Tibial artery (tissue), 4 donors: ENCODE results near the gene RAD51D.

ENCODE experiments used
- DNase-seq, 2 donors: peaks; one replicate each; pipeline ENCODE4 v3.0.0-alpha.2; 2019
- H3K27ac ChIP-seq, 2 donors: fragments of 200-600 bp; sonication (generic) in 1 of 2; 1 replicate in 1 of 2; 2 replicates in 1 of 2; pipeline ENCODE4 v1.5.1; 2018 to 2019; ENCODE audit warnings: mild to moderate bottlenecking in 1 of 2
- H3K27me3 ChIP-seq, 2 donors: fragments of 200-600 bp; sonication (generic) in 1 of 2; one replicate each; pipeline versions ENCODE4 v1.5.1 to v1.6.0; 2016 to 2019
- H3K36me3 ChIP-seq, 3 donors: fragments of 200-600 bp; sonication (generic) in 2 of 3; one replicate each; pipeline ENCODE4 v1.5.1; 2016 to 2019; ENCODE audit warnings: mild to moderate bottlenecking in 2 of 3
- H3K4me1 ChIP-seq, 4 donors: fragments of 200-600 bp; sonication (generic) in 2 of 4; 1 replicate in 3 of 4; 2 replicates in 1 of 4; pipeline ENCODE4 v1.5.1; 2016 to 2019
- H3K4me3 ChIP-seq, 2 donors: fragments of 200-600 bp; sonication (generic) in 1 of 2; 1 replicate in 1 of 2; 2 replicates in 1 of 2; pipeline ENCODE4 v1.5.1; 2018 to 2019; ENCODE audit warnings: mild to moderate bottlenecking in 2 of 2
- H3K9me3 ChIP-seq, 3 donors: fragments of 200-600 bp; sonication (generic) in 1 of 3; one replicate each; pipeline ENCODE4 v1.5.1; 2016 to 2019
- CTCF ChIP-seq, 2 experiments: fragments of 200-600 bp in 1 of 2; fragments of 450-650 bp in 1 of 2; IDR thresholded peaks; one replicate each; pipeline ENCODE4 v1.5.1; 2017 to 2019; ENCODE audit warnings: antibody characterized with exemption in 2 of 2, mild to moderate bottlenecking in 1 of 2, moderate library complexity in 1 of 2
- intact Hi-C: fragments of 100-400 bp; cut with DNase I; formaldehyde crosslinking; loops from one replicate; pipeline ENCODE4 v1.15.0; 2023; ENCODE audit warnings: low total_unique reads

Gene RAD51D

GRCh38 chr17:35138218-35138617, 18.6 kb upstream of the RAD51D start:
- H3K36me3 ChIP-seq = peaks cover 44 to 69% (median 66%) of the 10 kb centered on the region in 3 donors
- intact Hi-C loops = no loop called here
- TF ChIP-seq CTCF (IDR thresholded peaks at IDR 0.05) = no peak
- H3K27ac ChIP-seq = no peak overlapping the region
- no peak overlapping the region for H3K4me3 ChIP-seq
- H3K4me1 ChIP-seq = peaks cover 0 to 20% (median 11%) of the 10 kb centered on the region in 4 donors
- H3K27me3 ChIP-seq = no peaks in the 10 kb centered on the region
- H3K9me3 ChIP-seq = no peaks in the 10 kb centered on the region
- DNase-seq = no peak

GRCh38 chr17:35135322-35135721, 15.7 kb upstream of the RAD51D start:
- Histone ChIP-seq H3K27me3 (no peaks in the 10 kb centered on the region), H3K4me1 (no peaks in the 10 kb centered on the region), H3K36me3 (peaks cover 49 to 94% (median 86%) of the 10 kb centered on the region in 3 donors), H3K27ac (no peak overlapping the region), H3K4me3 (no peak overlapping the region), H3K9me3 (no peaks in the 10 kb centered on the region)
- intact Hi-C loops = no loop called here
- no peak for TF ChIP-seq CTCF (IDR thresholded peaks at IDR 0.05)
- no peak for DNase-seq

GRCh38 chr17:35132816-35133550, 13.3 kb upstream of the RAD51D start:
- TF ChIP-seq CTCF (IDR thresholded peaks at IDR 0.05) = no peak
- H3K27me3 ChIP-seq = no peaks in the 10 kb centered on the region
- no peak overlapping the region for H3K27ac ChIP-seq
- H3K36me3 ChIP-seq = peaks cover 44 to 73% (median 68%) of the 10 kb centered on the region in 3 donors
- no peak overlapping the region for H3K4me3 ChIP-seq
- intact Hi-C loops = no loop called here
- H3K4me1 ChIP-seq = no peaks in the 10 kb centered on the region
- no peaks in the 10 kb centered on the region for H3K9me3 ChIP-seq
- DNase-seq = no peak

GRCh38 chr17:35132099-35132498, 12.4 kb upstream of the RAD51D start:
- Histone ChIP-seq H3K4me1 (no peaks in the 10 kb centered on the region), H3K9me3 (no peaks in the 10 kb centered on the region), H3K36me3 (peaks cover 36 to 64% (median 59%) of the 10 kb centered on the region in 3 donors), H3K27me3 (no peaks in the 10 kb centered on the region), H3K4me3 (no peak overlapping the region), H3K27ac (no peak overlapping the region)
- DNase-seq = no peak
- TF ChIP-seq CTCF (IDR thresholded peaks at IDR 0.05) = no peak
- intact Hi-C loops = no loop called here

GRCh38 chr17:35130392-35130791, 10.7 kb upstream of the RAD51D start:
- H3K36me3 ChIP-seq = peaks cover 24 to 47% (median 42%) of the 10 kb centered on the region in 3 donors
- DNase-seq = no peak
- H3K4me3 ChIP-seq = no peak overlapping the region
- no peak overlapping the region for H3K27ac ChIP-seq
- intact Hi-C loops = no loop called here
- H3K9me3 ChIP-seq = no peaks in the 10 kb centered on the region
- no peaks in the 10 kb centered on the region for H3K27me3 ChIP-seq
- no peak for TF ChIP-seq CTCF (IDR thresholded peaks at IDR 0.05)
- no peaks in the 10 kb centered on the region for H3K4me1 ChIP-seq
